DND-41 (cell line): ENCODE results near the gene OR10R2.

Experiments used
- ATAC-seq: fragments of 200-7000 bp; cut with Tn5 transposase; 3 replicates; pipeline ENCODE4 v1.9.1; 2021; ENCODE audit warnings: low read depth; ENCODE audit not compliant: insufficient read depth
- DNase-seq: peaks from one replicate; pipeline ENCODE4 v3.0.0-alpha.2; 2020
- H2AFZ ChIP-seq: 2 replicates; pipeline ENCODE4 v1.6.0; 2012; ENCODE audit warnings: low read depth, low read length
- H3K27ac ChIP-seq: 2 replicates; pipeline ENCODE4 v1.5.1; 2012; ENCODE audit warnings: low read length, inconsistent platforms
- H3K27me3 ChIP-seq: fragments of 200-600 bp; sonication (generic); 2 replicates; pipeline ENCODE4 v1.6.0; 2012; ENCODE audit warnings: low read length, mild to moderate bottlenecking, inconsistent platforms; ENCODE audit not compliant: insufficient read depth, poor library complexity
- H3K36me3 ChIP-seq: 2 replicates; pipeline ENCODE4 v1.5.1; 2012; ENCODE audit warnings: low read length, inconsistent platforms; ENCODE audit not compliant: insufficient read depth
- H3K4me1 ChIP-seq: 2 replicates; pipeline ENCODE4 v1.5.1; 2012; ENCODE audit warnings: mild to moderate bottlenecking, low read length; ENCODE audit not compliant: insufficient read depth
- H3K4me2 ChIP-seq: 2 replicates; pipeline ENCODE4 v1.6.0; 2012; ENCODE audit warnings: mild to moderate bottlenecking, moderate library complexity, low read length, inconsistent platforms; ENCODE audit not compliant: insufficient read depth
- H3K4me3 ChIP-seq, 2 experiments: fragments of 200-600 bp in 1 of 2; shearing (Covaris generic) in 1 of 2; 2 replicates each; pipeline ENCODE4 v1.5.1; 2012 to 2016; ENCODE audit warnings: inconsistent platforms in 2 of 2, low read length in 2 of 2, mild to moderate bottlenecking in 2 of 2, low read depth in 1 of 2, moderate library complexity in 1 of 2
- H3K79me2 ChIP-seq: 2 replicates; pipeline ENCODE4 v1.6.0; 2012; ENCODE audit warnings: low read length, inconsistent platforms; ENCODE audit not compliant: insufficient read depth
- H3K9ac ChIP-seq: 2 replicates; pipeline ENCODE4 v1.6.0; 2012; ENCODE audit warnings: low read depth, mild to moderate bottlenecking, inconsistent platforms, low read length, moderate library complexity
- H3K9me3 ChIP-seq: 2 replicates; pipeline ENCODE4 v1.5.1; 2012; ENCODE audit warnings: low read length, moderate library complexity, mild to moderate bottlenecking, inconsistent platforms; ENCODE audit not compliant: insufficient read depth, severe bottlenecking
- H4K20me1 ChIP-seq: 2 replicates; pipeline ENCODE4 v1.6.0; 2012; ENCODE audit warnings: low read length; ENCODE audit not compliant: insufficient read depth
- EZH2 ChIP-seq: IDR thresholded peaks from 3 replicates; pipeline ENCODE4 v1.6.1; 2012; ENCODE audit warnings: borderline replicate concordance, low read depth, mild to moderate bottlenecking, moderate library complexity, low read length, inconsistent platforms; ENCODE audit not compliant: severe bottlenecking
- TF ChIP-seq, protein P1 (sequence below): IDR thresholded peaks from 2 replicates; pipeline ENCODE4 v1.5.1; 2012; ENCODE audit warnings: borderline replicate concordance, low read length, moderate library complexity, mild to moderate bottlenecking; ENCODE audit not compliant: poor library complexity, severe bottlenecking; ENCODE audit errors: extremely low read depth

Gene OR10R2

DNA sequence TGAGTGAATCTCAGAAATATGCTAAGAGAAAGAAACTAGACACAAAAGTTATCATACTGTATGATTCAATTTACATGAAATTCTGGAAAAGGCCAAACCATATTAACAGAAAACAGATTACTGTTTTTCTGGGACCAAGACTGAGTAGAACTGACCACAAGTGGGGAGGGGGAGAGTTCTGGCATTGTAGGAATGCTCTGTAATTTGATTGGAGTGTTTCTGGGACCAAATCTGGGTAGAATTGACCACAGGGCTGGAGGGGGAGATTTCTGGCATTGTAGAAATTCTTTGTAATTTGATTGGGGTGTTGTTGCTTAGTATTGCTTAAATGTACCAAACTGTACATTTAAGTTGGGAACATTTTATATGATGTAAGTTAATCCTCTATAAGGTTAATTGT, 13.8 kb upstream of the OR10R2 start:
- Histone ChIP-seq H3K9me3 (no peaks in the 10 kb centered on the region), H3K27me3 (no peaks in the 10 kb centered on the region), H3K4me1 (no peaks in the 10 kb centered on the region), H3K36me3 (no peaks in the 10 kb centered on the region), H3K79me2 (no peaks in the 10 kb centered on the region), H3K4me2 (no peak overlapping the region), H4K20me1 (no peaks in the 10 kb centered on the region), H3K9ac (no peak overlapping the region), H3K4me3 (no peak overlapping the region), H3K27ac (no peak overlapping the region), H2AFZ (no peak overlapping the region)
- no peak for ATAC-seq
- TF ChIP-seq, protein P1, sequence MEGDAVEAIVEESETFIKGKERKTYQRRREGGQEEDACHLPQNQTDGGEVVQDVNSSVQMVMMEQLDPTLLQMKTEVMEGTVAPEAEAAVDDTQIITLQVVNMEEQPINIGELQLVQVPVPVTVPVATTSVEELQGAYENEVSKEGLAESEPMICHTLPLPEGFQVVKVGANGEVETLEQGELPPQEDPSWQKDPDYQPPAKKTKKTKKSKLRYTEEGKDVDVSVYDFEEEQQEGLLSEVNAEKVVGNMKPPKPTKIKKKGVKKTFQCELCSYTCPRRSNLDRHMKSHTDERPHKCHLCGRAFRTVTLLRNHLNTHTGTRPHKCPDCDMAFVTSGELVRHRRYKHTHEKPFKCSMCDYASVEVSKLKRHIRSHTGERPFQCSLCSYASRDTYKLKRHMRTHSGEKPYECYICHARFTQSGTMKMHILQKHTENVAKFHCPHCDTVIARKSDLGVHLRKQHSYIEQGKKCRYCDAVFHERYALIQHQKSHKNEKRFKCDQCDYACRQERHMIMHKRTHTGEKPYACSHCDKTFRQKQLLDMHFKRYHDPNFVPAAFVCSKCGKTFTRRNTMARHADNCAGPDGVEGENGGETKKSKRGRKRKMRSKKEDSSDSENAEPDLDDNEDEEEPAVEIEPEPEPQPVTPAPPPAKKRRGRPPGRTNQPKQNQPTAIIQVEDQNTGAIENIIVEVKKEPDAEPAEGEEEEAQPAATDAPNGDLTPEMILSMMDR: no peak
- no peak for TF ChIP-seq EZH2
- DNase-seq: no peak

DNA sequence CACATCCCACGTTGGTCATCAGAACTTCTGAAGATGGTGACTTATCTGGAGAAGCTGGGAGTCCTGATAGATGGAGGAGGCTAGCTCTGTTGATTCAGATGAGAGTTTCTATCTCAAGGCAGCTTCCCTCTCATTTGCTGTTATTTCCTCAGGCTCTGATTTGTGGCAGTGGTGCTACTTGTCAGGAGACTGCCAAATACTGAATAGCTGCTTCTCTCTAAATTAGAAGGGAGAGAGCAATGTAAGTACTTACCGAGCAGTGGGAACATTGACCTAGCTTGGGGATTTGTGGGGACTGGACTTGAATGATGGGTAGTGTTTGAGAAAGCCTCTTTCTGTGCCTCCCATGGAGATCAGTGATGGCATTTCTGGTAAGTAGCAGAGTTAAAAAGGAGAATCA, 10.5 kb upstream of the OR10R2 start, which contains the start of gene OR10K1:
Gene OR10K1 (plus strand): TSS at position 301 of the 400 bp plus-strand sequence. CDS start 3,728 bp downstream, outside the sequence.
- no peaks in the 10 kb centered on the region for H3K79me2 ChIP-seq
- H2AFZ ChIP-seq: no peak within 1 kb of the TSS
- no peak for DNase-seq
- no peaks in the 10 kb centered on the region for H3K4me1 ChIP-seq
- H3K9me3 ChIP-seq: no peaks in the 10 kb centered on the region
- H3K4me2 ChIP-seq: no peak within 1 kb of the TSS
- H3K9ac ChIP-seq: no peak within 1 kb of the TSS
- H3K27ac ChIP-seq: no peak within 1 kb of the TSS
- no peak; the same call in 2 of the 3 replicates for ATAC-seq
- H4K20me1 ChIP-seq: no peaks in the 10 kb centered on the region
- no peaks in the 10 kb centered on the region for H3K36me3 ChIP-seq
- no peak for TF ChIP-seq EZH2
- TF ChIP-seq, protein P1: no peak
- no peak within 1 kb of the TSS for H3K4me3 ChIP-seq
- H3K27me3 ChIP-seq: no peaks in the 10 kb centered on the region

DNA sequence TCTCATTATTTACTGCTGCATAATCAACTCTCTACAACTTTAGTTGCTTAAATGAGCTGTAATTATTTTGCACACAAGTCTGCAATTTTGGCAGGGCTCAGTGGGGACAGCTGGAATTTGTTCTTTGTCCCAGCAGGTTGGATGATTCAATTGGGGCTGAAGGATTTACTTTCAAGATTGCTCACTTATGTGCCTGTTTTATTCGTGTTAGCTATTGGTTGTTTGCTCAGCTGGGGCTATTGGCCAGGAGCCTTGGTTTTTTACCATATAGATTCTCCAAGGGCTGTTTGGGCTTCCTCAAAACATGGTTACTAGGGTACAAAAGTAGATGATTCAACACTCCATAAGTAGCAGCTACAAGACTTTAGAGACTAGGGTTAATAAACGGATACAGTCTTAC, 13.4 kb downstream of the OR10R2 start:
- H3K4me2 ChIP-seq: no peak overlapping the region; the same call in 1 of the 2 replicates
- H3K4me1 ChIP-seq: peaks cover 64% of the 10 kb centered on the region
- H2AFZ ChIP-seq: no peak overlapping the region
- H4K20me1 ChIP-seq: no peaks in the 10 kb centered on the region
- H3K9ac ChIP-seq: no peak overlapping the region
- H3K27ac ChIP-seq: no peak overlapping the region
- peaks cover 3% of the 10 kb centered on the region for H3K36me3 ChIP-seq
- no peaks in the 10 kb centered on the region for H3K9me3 ChIP-seq
- no peak for ATAC-seq
- H3K79me2 ChIP-seq: peaks cover 96% of the 10 kb centered on the region
- DNase-seq: no peak
- H3K27me3 ChIP-seq: no peaks in the 10 kb centered on the region
- H3K4me3 ChIP-seq: no peak overlapping the region
- TF ChIP-seq, protein P1: no peak
- no peak for TF ChIP-seq EZH2
